RWPE1 (cell line): ENCODE data around the gene HECTD4.

Source experiments
- CTCF ChIA-PET: fragments of 350-600 bp; sonication (Branson Sonifier 250); formaldehyde crosslinking; extraction: SDS; loops from one replicate; lab custom pipeline; 2021; lab: Yijun Ruan, JAX
- POLR2A ChIA-PET: fragments of 400-600 bp; formaldehyde crosslinking; extraction: SDS; loops from one replicate; lab custom pipeline; 2020; ENCODE audit warnings: antibody characterized with exemption; ENCODE audit not compliant: low non-redundant PET; lab: Yijun Ruan, JAX
- DNase-seq: peaks from one replicate; pipeline ENCODE4 v3.0.0; 2012; ENCODE audit warnings: low spot score
- H3K27ac ChIP-seq: fragments of 450-650 bp; 2 replicates; pipeline ENCODE4 v1.5.1; 2017
- TF ChIP-seq, protein P1 (sequence below): fragments of 450-650 bp; conservative IDR thresholded peaks from 2 replicates; pipeline ENCODE4 v1.5.1; 2017; ENCODE audit warnings: low read depth, mild to moderate bottlenecking

HECTD4 gene

DNA sequence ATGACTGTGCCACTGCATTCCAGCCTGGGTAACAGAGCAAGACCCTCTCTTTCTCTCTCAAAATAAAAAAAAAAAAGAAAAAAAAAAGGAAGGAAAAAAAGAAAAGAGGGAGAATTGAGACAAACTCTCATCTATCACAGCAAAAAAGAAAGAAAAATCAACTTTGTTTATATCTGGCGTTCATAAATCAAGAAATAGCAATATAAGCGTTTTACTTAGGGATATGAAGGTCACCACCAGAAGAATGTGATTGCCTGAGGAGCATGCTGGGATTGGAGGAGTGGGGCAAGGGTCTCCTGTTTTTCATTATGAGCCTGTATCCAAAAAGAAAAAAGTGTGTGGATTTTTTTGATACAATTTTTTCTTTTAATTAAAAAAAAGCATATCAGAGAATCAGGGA is 78.4 kb downstream of the HECTD4 start:
- no peak overlapping the region for H3K27ac ChIP-seq
- DNase-seq: no peak
- CTCF ChIA-PET: interaction anchor here (0.6 kb wide), 1 partner anchor 97 kb away, joined by 3 read pairs; no protein-coding TSS in a partner anchor
- TF ChIP-seq, protein P1, sequence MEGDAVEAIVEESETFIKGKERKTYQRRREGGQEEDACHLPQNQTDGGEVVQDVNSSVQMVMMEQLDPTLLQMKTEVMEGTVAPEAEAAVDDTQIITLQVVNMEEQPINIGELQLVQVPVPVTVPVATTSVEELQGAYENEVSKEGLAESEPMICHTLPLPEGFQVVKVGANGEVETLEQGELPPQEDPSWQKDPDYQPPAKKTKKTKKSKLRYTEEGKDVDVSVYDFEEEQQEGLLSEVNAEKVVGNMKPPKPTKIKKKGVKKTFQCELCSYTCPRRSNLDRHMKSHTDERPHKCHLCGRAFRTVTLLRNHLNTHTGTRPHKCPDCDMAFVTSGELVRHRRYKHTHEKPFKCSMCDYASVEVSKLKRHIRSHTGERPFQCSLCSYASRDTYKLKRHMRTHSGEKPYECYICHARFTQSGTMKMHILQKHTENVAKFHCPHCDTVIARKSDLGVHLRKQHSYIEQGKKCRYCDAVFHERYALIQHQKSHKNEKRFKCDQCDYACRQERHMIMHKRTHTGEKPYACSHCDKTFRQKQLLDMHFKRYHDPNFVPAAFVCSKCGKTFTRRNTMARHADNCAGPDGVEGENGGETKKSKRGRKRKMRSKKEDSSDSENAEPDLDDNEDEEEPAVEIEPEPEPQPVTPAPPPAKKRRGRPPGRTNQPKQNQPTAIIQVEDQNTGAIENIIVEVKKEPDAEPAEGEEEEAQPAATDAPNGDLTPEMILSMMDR: no peak
- POLR2A ChIA-PET: no interaction called here

DNA sequence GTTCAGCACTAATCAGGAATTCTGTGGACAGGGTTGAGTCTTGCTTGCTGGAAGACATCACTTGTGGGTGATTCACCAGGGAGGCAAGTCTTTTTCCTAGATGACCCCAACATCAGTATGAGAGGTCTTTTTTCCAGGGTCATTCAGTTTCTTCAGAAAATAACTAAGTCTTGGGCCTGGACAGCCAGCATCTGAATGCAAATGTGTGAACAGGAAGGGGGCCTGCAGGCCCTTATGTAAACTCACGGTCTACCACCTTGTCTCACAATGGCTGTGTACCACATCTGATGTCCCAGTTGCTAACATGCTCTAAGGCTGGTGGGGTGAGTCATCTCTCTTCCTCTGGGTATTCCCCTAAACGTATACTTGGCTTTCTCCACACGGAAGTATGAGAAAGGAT is 79.2 kb downstream of the HECTD4 start:
- no peak overlapping the region for H3K27ac ChIP-seq
- POLR2A ChIA-PET: interaction anchor here (0.7 kb wide), 1 partner anchor 16 kb away, joined by 3 read pairs; no protein-coding TSS in a partner anchor

DNA sequence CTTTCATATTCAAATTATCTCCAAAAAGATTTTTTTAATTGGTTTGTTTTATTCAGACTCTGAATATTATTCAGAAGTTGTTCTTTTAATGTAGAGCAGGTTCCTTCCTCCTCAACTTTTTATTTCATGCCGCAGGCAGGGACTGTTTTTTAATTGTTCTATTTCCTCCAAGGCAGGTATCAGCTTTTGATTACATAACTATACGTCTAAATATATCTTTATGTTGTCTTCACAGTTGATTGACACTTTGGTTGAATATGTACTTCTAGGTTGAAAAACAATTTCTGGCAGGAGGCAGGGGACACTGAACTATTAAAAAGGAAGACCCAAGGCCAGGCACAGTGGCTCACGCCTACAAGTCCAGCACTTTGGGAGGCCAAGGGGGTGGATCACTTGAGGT is 82.5 kb downstream of the HECTD4 start:
- POLR2A ChIA-PET: no interaction called here
- TF ChIP-seq, protein P1: no peak
- DNase-seq: no peak
- no peak overlapping the region for H3K27ac ChIP-seq
- CTCF ChIA-PET: interaction anchor here (0.5 kb wide), 1 partner anchor 71 kb away, joined by 4 read pairs; no protein-coding TSS in a partner anchor

More for the DNA sequence above, 79.2 kb downstream of the HECTD4 start:
- peak; percentile 61 for DNase-seq
- TF ChIP-seq, protein P1: no peak
- CTCF ChIA-PET: interaction anchor here (0.6 kb wide), 1 partner anchor 83 kb away, joined by 3 read pairs; no protein-coding TSS in a partner anchor

DNA sequence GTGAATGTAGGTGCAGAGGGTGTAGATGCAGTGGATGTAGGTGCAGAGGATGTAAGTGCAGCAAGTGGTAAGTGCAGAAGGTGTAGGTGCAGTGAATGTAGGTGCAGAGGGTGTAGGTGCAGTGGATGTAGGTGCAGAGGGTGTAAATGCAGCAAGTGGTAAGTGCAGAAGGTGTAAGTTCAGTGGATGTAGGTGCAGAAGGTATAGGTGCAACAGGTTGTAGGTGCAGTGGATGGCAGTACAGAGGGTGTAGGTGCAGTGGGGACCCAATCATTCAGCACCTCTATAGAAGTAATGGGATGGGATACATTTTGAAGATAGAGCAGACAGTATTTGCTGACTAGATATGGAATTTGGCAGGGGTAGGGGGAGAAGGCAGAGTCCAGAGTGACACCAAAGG is 85.0 kb downstream of the HECTD4 start:
- TF ChIP-seq, protein P1: no peak
- DNase-seq: no peak
- ChIA-PET CTCF (no interaction called here), POLR2A (no interaction called here)
- no peak overlapping the region for H3K27ac ChIP-seq

DNA sequence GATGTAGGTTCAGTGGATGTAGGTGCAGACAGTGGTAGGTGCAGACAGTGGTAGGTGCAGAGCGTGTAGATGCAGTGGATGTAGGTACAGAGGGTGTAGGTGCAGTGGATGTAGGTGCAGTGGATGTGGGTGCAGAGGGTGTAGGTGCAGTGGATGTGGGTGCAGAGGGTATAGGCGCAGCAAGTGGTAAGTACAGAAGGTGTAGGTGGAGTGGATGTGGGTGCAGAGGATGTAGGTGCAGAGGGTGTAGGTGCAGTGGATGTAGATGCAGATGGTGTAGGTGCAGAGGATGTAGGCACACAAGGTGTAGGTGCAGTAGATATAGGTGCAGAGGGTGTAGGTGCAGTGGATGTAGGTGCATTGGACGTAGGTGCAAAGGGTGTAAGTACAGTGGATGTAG is 86.0 kb downstream of the HECTD4 start:
- POLR2A ChIA-PET: no interaction called here
- TF ChIP-seq, protein P1: no peak
- CTCF ChIA-PET: no interaction called here
- no peak for DNase-seq
- H3K27ac ChIP-seq: no peak overlapping the region

DNA sequence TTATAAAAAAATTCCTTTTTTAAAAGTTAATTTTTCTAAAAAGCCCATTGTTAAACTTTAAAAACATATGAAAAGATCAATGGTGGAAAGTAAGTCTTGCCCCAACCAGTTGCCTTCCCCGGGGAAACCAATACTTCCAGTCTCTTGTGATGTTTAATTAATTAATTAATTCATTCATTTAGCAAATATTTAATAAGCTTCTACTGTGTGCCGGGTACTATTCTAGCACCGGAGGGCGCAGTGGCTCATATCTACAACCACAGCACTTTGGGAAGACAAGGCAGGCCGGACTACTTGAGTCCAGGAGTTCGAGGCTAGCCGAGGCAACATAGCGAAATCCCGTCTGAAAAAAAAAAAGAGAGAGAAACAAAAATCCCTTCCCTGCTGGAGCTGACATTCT is 87.4 kb downstream of the HECTD4 start:
- no peak overlapping the region for H3K27ac ChIP-seq
- no peak for DNase-seq
- CTCF ChIA-PET: interaction anchor here (0.6 to 1.8 kb wide), 4 partner anchors 70 to 865 kb away, joined by 3 to 6 read pairs (median 4); no protein-coding TSS in a partner anchor
- POLR2A ChIA-PET: no interaction called here
- TF ChIP-seq, protein P1: no peak
